ENCODE data around the gene SNAI1.

- no peak for TF ChIP-seq EP300 (IDR thresholded peaks at IDR 0.05; ENCODE audit: low read depth)
- no peak for TF ChIP-seq POLR2AphosphoS5 (IDR thresholded peaks at IDR 0.05)
- TF ChIP-seq POLR2A (IDR thresholded peaks at IDR 0.05): no peak
- no peak for TF ChIP-seq CTCF (IDR thresholded peaks at IDR 0.05)
Measured at GRCh38 chr20:50005471-50005981, 22.7 kb downstream of the SNAI1 start.

Data from transverse colon (tissue), 4 donors.